Fibroblast of lung (primary cell): ENCODE measurements around the gene XRCC2. TPM values are rescaled to one million over a fixed set of nuclear protein-coding genes. Genes with fewer than 3 reads are reported as not detected.

Experiments used
- DNase-seq, 2 donors: peaks; one replicate each; pipeline versions ENCODE4 v3.0.0 to v3.0.0-alpha.2; 2010; ENCODE audit warnings: low read depth in 2 of 2
- H2AFZ ChIP-seq: 2 replicates; pipeline ENCODE4 v1.5.1; 2012; ENCODE audit warnings: low read length, control low read depth, inconsistent platforms
- H3K27ac ChIP-seq: 2 replicates; pipeline ENCODE4 v1.5.1; 2011; ENCODE audit warnings: low read length, control low read depth; ENCODE audit not compliant: insufficient read depth
- H3K27me3 ChIP-seq: 2 replicates; pipeline ENCODE4 v1.5.1; 2011; ENCODE audit warnings: mild to moderate bottlenecking, low read length; ENCODE audit not compliant: control insufficient read depth, insufficient read depth
- H3K36me3 ChIP-seq: 2 replicates; pipeline ENCODE4 v1.5.1; 2011; ENCODE audit warnings: low read length; ENCODE audit not compliant: control insufficient read depth, insufficient read depth
- H3K4me1 ChIP-seq: 2 replicates; pipeline ENCODE4 v1.5.1; 2011; ENCODE audit warnings: low read length; ENCODE audit not compliant: control insufficient read depth, insufficient read depth; ENCODE audit errors: extremely low read depth
- H3K4me2 ChIP-seq: 2 replicates; pipeline ENCODE4 v1.5.1; 2011; ENCODE audit warnings: low read length, control low read depth; ENCODE audit not compliant: insufficient read depth; ENCODE audit errors: extremely low read depth
- H3K4me3 ChIP-seq, 4 experiments: fragments of 200-600 bp in 1 of 4; sonication (generic) in 1 of 4; replicated peaks in 1 of 4; 2 replicates each; pipeline ENCODE4 v1.5.1; 2011 to 2016; ENCODE audit warnings: low read length in 4 of 4, low read depth in 3 of 4, mild to moderate bottlenecking in 3 of 4, control low read depth in 2 of 4, inconsistent platforms in 1 of 4, mixed read lengths in 1 of 4; ENCODE audit not compliant: insufficient read depth in 1 of 4; ENCODE audit errors: control extremely low read depth in 1 of 4
- H3K79me2 ChIP-seq: 2 replicates; pipeline ENCODE4 v1.5.1; 2012; ENCODE audit warnings: mild to moderate bottlenecking, low read length, inconsistent platforms; ENCODE audit not compliant: control insufficient read depth, insufficient read depth
- H3K9ac ChIP-seq: 2 replicates; pipeline ENCODE4 v1.5.1; 2011; ENCODE audit warnings: mild to moderate bottlenecking, low read length, control low read depth; ENCODE audit not compliant: insufficient read depth
- H3K9me3 ChIP-seq: 2 replicates; pipeline ENCODE4 v1.5.1; 2012; ENCODE audit warnings: low read depth, low read length; ENCODE audit not compliant: control insufficient read depth, insufficient read depth
- H4K20me1 ChIP-seq: 2 replicates; pipeline ENCODE4 v1.5.1; 2011; ENCODE audit warnings: low read length; ENCODE audit not compliant: control insufficient read depth, insufficient read depth; ENCODE audit errors: extremely low read depth
- EZH2 ChIP-seq: IDR thresholded peaks from 2 replicates; pipeline ENCODE4 v1.5.1; 2012; ENCODE audit warnings: low read length, control low read depth, mild to moderate bottlenecking; ENCODE audit errors: missing control alignments
- polyA plus RNA-seq, 2 donors: library from polyadenylated mRNA; depleted of rRNA in 1 of 2; stranded (reverse) in 1 of 2; unstranded in 1 of 2; fragments of >200 nt; gene quantifications; 2 replicates each; pipeline ENCODE4 v1.2.1, GENCODE V29; 2011 to 2012; ENCODE audit warnings: missing spikeins in 1 of 2
- total RNA-seq: library from RNA; depleted of rRNA; stranded (reverse); fragments of >200 nt; gene quantifications from 2 replicates; pipeline ENCODE4 v1.2.1, GENCODE V29; 2014
- TF ChIP-seq, protein P1 (sequence below), 2 donors: IDR thresholded peaks in 1 of 2; conservative IDR thresholded peaks in 1 of 2; 1 replicate in 1 of 2; 2 replicates in 1 of 2; pipeline ENCODE4 v1.5.1; 2011 to 2012; ENCODE audit warnings: low read length in 2 of 2, control low read depth in 1 of 2, inconsistent platforms in 1 of 2, low read depth in 1 of 2, mild to moderate bottlenecking in 1 of 2

Gene XRCC2
- total and polyA plus RNA-seq, 2 donors (not counting 1 experiment from before 2014, with no cell fraction given): 0.66 to 1.4 TPM

GRCh38 chr7:152711444-152711944 lies 35.6 kb upstream of the XRCC2 start:
- no peaks in the 10 kb centered on the region for H3K79me2 ChIP-seq
- H3K4me3 ChIP-seq: peak overlapping the region in 1 of 4 experiments; percentile 22
- no peaks in the 10 kb centered on the region for H3K9me3 ChIP-seq
- H3K27ac ChIP-seq: no peak overlapping the region
- H3K36me3 ChIP-seq: no peaks in the 10 kb centered on the region
- TF ChIP-seq, protein P1, sequence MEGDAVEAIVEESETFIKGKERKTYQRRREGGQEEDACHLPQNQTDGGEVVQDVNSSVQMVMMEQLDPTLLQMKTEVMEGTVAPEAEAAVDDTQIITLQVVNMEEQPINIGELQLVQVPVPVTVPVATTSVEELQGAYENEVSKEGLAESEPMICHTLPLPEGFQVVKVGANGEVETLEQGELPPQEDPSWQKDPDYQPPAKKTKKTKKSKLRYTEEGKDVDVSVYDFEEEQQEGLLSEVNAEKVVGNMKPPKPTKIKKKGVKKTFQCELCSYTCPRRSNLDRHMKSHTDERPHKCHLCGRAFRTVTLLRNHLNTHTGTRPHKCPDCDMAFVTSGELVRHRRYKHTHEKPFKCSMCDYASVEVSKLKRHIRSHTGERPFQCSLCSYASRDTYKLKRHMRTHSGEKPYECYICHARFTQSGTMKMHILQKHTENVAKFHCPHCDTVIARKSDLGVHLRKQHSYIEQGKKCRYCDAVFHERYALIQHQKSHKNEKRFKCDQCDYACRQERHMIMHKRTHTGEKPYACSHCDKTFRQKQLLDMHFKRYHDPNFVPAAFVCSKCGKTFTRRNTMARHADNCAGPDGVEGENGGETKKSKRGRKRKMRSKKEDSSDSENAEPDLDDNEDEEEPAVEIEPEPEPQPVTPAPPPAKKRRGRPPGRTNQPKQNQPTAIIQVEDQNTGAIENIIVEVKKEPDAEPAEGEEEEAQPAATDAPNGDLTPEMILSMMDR (conservative IDR thresholded peaks at IDR 0.05 in 1 of 2, IDR thresholded peaks at IDR 0.05 in 1 of 2; ENCODE audit: low read depth in 1 of 2, low read length in 2 of 2): no peak
- TF ChIP-seq EZH2: no peak
- DNase-seq: peak in 1 of 2 donors; percentile 3
- no peak overlapping the region for H2AFZ ChIP-seq
- H3K4me2 ChIP-seq: no peak overlapping the region
- H3K4me1 ChIP-seq: no peaks in the 10 kb centered on the region
- no peak overlapping the region for H3K9ac ChIP-seq
- no peaks in the 10 kb centered on the region for H3K27me3 ChIP-seq
- no peaks in the 10 kb centered on the region for H4K20me1 ChIP-seq

- H3K4me3 ChIP-seq: no peak overlapping the region
Measured at GRCh38 chr7:152710153-152710442, 34.2 kb upstream of the XRCC2 start.

DNA sequence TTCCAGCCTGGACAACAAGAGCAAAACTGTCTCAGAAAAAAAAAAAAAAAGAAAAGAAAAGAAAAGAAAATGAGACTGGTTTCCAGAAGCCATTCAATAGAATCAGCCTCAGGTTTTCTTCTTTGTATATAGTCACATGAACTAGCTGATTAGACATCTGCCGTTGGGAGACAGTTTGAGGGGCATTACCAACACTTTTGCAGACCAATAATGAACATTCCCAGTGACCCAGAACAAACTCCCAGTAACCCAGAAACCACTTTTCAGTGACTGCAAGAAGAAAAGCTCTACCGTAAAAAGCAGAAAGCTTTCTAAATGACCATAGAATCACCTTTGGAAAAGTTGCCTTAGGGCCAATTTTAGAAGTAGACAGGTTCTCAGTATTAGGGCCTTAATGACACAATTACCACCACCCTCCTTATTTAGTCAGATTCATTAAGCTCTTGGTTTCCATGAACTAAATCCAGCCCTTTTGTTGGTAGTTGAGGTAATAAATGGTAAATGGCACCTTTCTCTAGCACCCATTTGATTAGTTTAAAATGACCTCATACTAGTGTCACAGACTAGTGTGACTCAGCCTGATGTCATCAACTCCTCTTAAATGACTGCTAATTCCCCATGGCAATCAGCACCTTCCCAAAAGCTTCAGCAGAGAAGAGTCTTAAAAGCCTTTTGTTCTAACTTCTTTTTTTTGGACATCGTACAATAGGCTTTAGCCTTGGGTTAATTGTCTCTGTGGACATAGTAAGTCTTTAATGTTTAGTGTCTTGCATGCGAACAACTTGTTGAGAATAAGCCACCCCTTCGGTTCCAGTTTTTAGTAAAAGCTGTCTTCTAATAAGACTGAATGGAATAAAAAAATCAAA lies 33.6 kb upstream of the XRCC2 start:
- Histone ChIP-seq H3K9ac (no peak overlapping the region), H3K4me1 (no peaks in the 10 kb centered on the region), H3K27me3 (no peaks in the 10 kb centered on the region), H3K4me3 (no peak overlapping the region), H3K9me3 (no peaks in the 10 kb centered on the region), H3K4me2 (no peak overlapping the region), H3K27ac (no peak overlapping the region), H4K20me1 (no peaks in the 10 kb centered on the region), H3K36me3 (no peaks in the 10 kb centered on the region), H2AFZ (no peak overlapping the region), H3K79me2 (no peaks in the 10 kb centered on the region)
- TF ChIP-seq, protein P1 (conservative IDR thresholded peaks at IDR 0.05 in 1 of 2, IDR thresholded peaks at IDR 0.05 in 1 of 2; ENCODE audit: low read depth in 1 of 2, low read length in 2 of 2): no peak
- TF ChIP-seq EZH2: no peak
- DNase-seq: peak; percentile 17 to 62

More at GRCh38 chr7:152710153-152710442, 34.2 kb upstream of the XRCC2 start:
- H2AFZ ChIP-seq: no peak overlapping the region
- TF ChIP-seq EZH2: no peak
- TF ChIP-seq, protein P1 (conservative IDR thresholded peaks at IDR 0.05 in 1 of 2, IDR thresholded peaks at IDR 0.05 in 1 of 2; ENCODE audit: low read depth in 1 of 2, low read length in 2 of 2): no peak
- H3K4me1 ChIP-seq: no peaks in the 10 kb centered on the region
- no peaks in the 10 kb centered on the region for H4K20me1 ChIP-seq
- H3K9ac ChIP-seq: no peak overlapping the region
- H3K27me3 ChIP-seq: no peaks in the 10 kb centered on the region
- no peak overlapping the region for H3K4me2 ChIP-seq
- H3K27ac ChIP-seq: no peak overlapping the region
- H3K79me2 ChIP-seq: no peaks in the 10 kb centered on the region
- H3K36me3 ChIP-seq: no peaks in the 10 kb centered on the region
- H3K9me3 ChIP-seq: no peaks in the 10 kb centered on the region
- no peak for DNase-seq
